Immature natural killer cell (primary cell): ENCODE measurements around the gene DENND11. TPM values are rescaled to one million over a fixed set of nuclear protein-coding genes. Genes with fewer than 3 reads are reported as not detected.

Source experiments
- DNase-seq, 3 donors: peaks; one replicate each; pipeline ENCODE4 v3.0.0; 2022; ENCODE audit warnings: mixed read lengths in 1 of 3
- H3K27ac Mint-ChIP-seq, 6 donors: one replicate each; pipeline ENCODE4 v1.8.0; 2020; ENCODE audit warnings: mixed read lengths in 6 of 6, mild to moderate bottlenecking in 5 of 6, inconsistent platforms in 4 of 6, moderate library complexity in 3 of 6
- H3K27me3 Mint-ChIP-seq, 3 donors: one replicate each; pipeline ENCODE4 v1.8.0; 2020 to 2021; ENCODE audit warnings: low read depth in 3 of 3, mild to moderate bottlenecking in 3 of 3, mixed read lengths in 3 of 3, moderate library complexity in 3 of 3, inconsistent platforms in 1 of 3
- H3K36me3 Mint-ChIP-seq, 3 donors: one replicate each; pipeline ENCODE4 v1.8.0; 2020; ENCODE audit warnings: mixed read lengths in 3 of 3, inconsistent platforms in 2 of 3, mild to moderate bottlenecking in 2 of 3
- H3K4me1 Mint-ChIP-seq, 2 donors: one replicate each; pipeline ENCODE4 v1.8.0; 2020; ENCODE audit warnings: inconsistent platforms in 2 of 2, mild to moderate bottlenecking in 2 of 2, mixed read lengths in 2 of 2, moderate library complexity in 1 of 2
- H3K4me3 Mint-ChIP-seq, 5 donors: one replicate each; pipeline ENCODE4 v1.8.0; 2020; ENCODE audit warnings: mild to moderate bottlenecking in 5 of 5, mixed read lengths in 5 of 5, inconsistent platforms in 3 of 5, moderate library complexity in 3 of 5
- H3K9me3 Mint-ChIP-seq, 6 donors: one replicate each; pipeline ENCODE4 v1.8.0; 2020; ENCODE audit warnings: mild to moderate bottlenecking in 6 of 6, mixed read lengths in 6 of 6, inconsistent platforms in 4 of 6, moderate library complexity in 3 of 6
- polyA plus RNA-seq, 3 donors: library from polyadenylated mRNA; unstranded; fragments of 300-500 nt; fragmentation: Illumina TruSeq; gene quantifications; one replicate each; pipeline ENCODE4 v1.2.3, GENCODE V29; 2021

DENND11 gene
- polyA plus RNA-seq, 3 donors from 2014 or later = 2.2 to 13.0 (median 9.6) TPM

- no peak overlapping the region for H3K4me3 Mint-ChIP-seq
- H3K27ac Mint-ChIP-seq = peak overlapping the region in 1 of 6 donors; percentile 37
- H3K9me3 Mint-ChIP-seq = no peaks in the 10 kb centered on the region
- peaks cover 13 to 22% of the 10 kb centered on the region in 2 donors for H3K4me1 Mint-ChIP-seq
- H3K27me3 Mint-ChIP-seq = peaks cover 0 to 7% (median 0%) of the 10 kb centered on the region in 3 donors
- DNase-seq = no peak
- peaks cover 11 to 23% (median 14%) of the 10 kb centered on the region in 3 donors for H3K36me3 Mint-ChIP-seq
Measured at GRCh38 chr7:141688043-141688442, 13.9 kb downstream of the DENND11 start.

DNA sequence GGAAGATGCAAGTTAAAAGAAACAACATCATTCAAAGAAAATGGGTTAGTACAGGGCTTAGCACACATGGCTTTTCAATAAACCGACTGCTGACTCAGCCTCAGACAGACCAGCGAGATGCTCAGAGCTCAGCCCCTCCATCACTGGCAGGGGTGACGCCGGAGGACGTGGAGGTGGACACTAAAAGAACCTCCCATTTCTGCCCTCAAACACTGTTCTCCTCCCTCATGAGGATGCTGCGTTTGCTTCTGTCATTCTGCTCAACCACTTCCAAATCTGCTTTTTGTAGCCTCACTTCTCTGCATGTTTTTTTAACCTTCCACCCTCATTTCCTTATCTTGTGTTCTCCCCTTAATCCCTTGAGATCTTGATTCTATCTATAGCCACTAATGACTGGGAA lies 15.3 kb downstream of the DENND11 start:
- H3K9me3 Mint-ChIP-seq = no peaks in the 10 kb centered on the region
- no peak for DNase-seq

DNA sequence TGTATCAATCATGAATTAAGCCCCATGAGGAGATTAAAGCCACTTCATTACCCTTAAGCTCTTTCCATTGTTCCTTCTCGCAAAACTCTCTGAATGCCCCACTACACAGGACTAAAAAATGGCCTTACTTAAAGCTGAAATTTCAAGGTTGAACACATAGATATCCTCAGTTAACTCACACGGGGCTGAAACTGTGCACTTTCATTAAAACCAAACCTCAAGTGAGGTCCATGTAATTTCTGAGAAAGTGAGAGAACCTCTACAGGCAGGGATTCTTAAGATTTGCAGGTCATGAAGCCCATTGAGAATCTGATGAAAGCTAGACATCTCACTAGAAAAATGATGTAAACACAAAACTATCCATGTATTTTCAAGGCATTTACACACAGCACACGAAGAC lies 15.9 kb downstream of the DENND11 start:
- Mint-ChIP-seq H3K9me3 (no peaks in the 10 kb centered on the region), H3K27me3 (peaks cover 0 to 5% (median 0%) of the 10 kb centered on the region in 3 donors), H3K4me3 (no peak overlapping the region), H3K27ac (peak overlapping the region in 1 of 6 donors; percentile 50), H3K4me1 (peaks cover 8 to 13% of the 10 kb centered on the region in 2 donors), H3K36me3 (peaks cover 18 to 42% (median 24%) of the 10 kb centered on the region in 3 donors)
- no peak for DNase-seq

More for the DNA sequence above, 15.3 kb downstream of the DENND11 start:
- Mint-ChIP-seq H3K4me1 (peaks cover 8 to 13% of the 10 kb centered on the region in 2 donors), H3K27ac (peak overlapping the region in 2 of 6 donors; percentile 25 to 31), H3K36me3 (peaks cover 18 to 36% (median 24%) of the 10 kb centered on the region in 3 donors), H3K4me3 (no peak overlapping the region), H3K27me3 (peaks cover 0 to 5% (median 0%) of the 10 kb centered on the region in 3 donors)

GRCh38 chr7:141685285-141686023 lies 16.5 kb downstream of the DENND11 start:
- Mint-ChIP-seq H3K27ac (peak overlapping the region in 1 of 6 donors; percentile 62), H3K4me3 (no peak overlapping the region), H3K36me3 (peaks cover 18 to 47% (median 27%) of the 10 kb centered on the region in 3 donors), H3K27me3 (peaks cover 0 to 5% (median 0%) of the 10 kb centered on the region in 3 donors), H3K9me3 (no peaks in the 10 kb centered on the region), H3K4me1 (peaks cover 8 to 13% of the 10 kb centered on the region in 2 donors)
- no peak for DNase-seq

GRCh38 chr7:141679014-141679413 lies 23.0 kb downstream of the DENND11 start:
- H3K27ac Mint-ChIP-seq = peak overlapping the region in 1 of 6 donors; percentile 22
- peaks cover 0 to 4% (median 0%) of the 10 kb centered on the region in 3 donors for H3K27me3 Mint-ChIP-seq
- H3K4me1 Mint-ChIP-seq = peaks cover 0 to 2% of the 10 kb centered on the region in 2 donors
- H3K4me3 Mint-ChIP-seq = no peak overlapping the region
- no peak for DNase-seq
- peaks cover 13 to 45% (median 20%) of the 10 kb centered on the region in 3 donors for H3K36me3 Mint-ChIP-seq
- no peaks in the 10 kb centered on the region for H3K9me3 Mint-ChIP-seq

GRCh38 chr7:141676618-141677017 lies 25.3 kb downstream of the DENND11 start:
- H3K36me3 Mint-ChIP-seq = peaks cover 10 to 37% (median 12%) of the 10 kb centered on the region in 3 donors
- no peaks in the 10 kb centered on the region for H3K9me3 Mint-ChIP-seq
- H3K4me1 Mint-ChIP-seq = peaks cover 0 to 2% of the 10 kb centered on the region in 2 donors
- peaks cover 0 to 4% (median 0%) of the 10 kb centered on the region in 3 donors for H3K27me3 Mint-ChIP-seq
- H3K4me3 Mint-ChIP-seq = no peak overlapping the region
- no peak for DNase-seq
- H3K27ac Mint-ChIP-seq = no peak overlapping the region

DNA sequence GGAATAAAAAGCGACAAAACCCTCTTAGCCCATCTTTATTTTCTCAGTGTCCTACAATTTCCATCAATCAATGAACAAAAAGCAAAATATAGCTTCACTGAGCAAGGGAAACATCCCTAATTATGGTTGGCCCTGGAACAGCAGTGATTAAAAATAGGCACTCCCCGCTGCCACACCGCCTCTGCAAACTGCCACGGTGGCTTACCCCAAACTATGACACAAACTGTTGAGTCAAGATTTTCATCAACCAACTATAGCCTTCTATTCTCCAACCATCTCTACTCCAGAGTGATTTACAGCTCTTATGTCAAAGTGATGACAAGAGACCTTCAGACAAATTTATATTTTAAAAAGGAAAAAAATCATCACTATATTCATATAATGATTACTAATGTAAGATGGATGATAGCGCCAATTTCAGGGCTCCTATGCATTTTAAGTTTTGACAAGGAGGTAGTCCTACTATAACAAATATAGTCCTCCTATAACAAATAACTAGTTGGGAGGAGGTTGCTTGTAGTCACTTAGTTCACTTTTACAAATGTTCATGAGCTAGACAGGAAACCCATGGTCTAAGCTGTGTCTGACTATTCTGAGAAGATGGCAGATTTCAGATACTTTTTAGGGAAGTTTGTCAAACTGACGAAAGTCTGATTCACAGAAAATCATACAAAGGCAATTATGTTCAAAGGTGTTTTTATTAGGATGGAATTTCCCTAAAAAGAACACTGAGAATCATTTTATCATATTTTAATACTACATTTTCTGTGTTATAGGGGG lies 26.3 kb downstream of the DENND11 start:
- peaks cover 0 to 2% of the 10 kb centered on the region in 2 donors for H3K4me1 Mint-ChIP-seq
- DNase-seq = no peak
- no peak overlapping the region for H3K27ac Mint-ChIP-seq
- H3K36me3 Mint-ChIP-seq = peaks cover 7 to 29% (median 12%) of the 10 kb centered on the region in 3 donors
- H3K27me3 Mint-ChIP-seq = peaks cover 0 to 4% (median 0%) of the 10 kb centered on the region in 3 donors
- no peak overlapping the region for H3K4me3 Mint-ChIP-seq
- no peaks in the 10 kb centered on the region for H3K9me3 Mint-ChIP-seq

- Mint-ChIP-seq H3K4me3 (no peak overlapping the region), H3K4me1 (peaks cover 0 to 2% of the 10 kb centered on the region in 2 donors), H3K27me3 (peaks cover 0 to 3% (median 0%) of the 10 kb centered on the region in 3 donors), H3K9me3 (no peaks in the 10 kb centered on the region), H3K36me3 (peaks cover 0 to 24% (median 15%) of the 10 kb centered on the region in 3 donors), H3K27ac (peak overlapping the region in 1 of 6 donors; percentile 12)
- no peak for DNase-seq
Measured at GRCh38 chr7:141674702-141675101, 27.3 kb downstream of the DENND11 start.

GRCh38 chr7:141674171-141674671 lies 27.7 kb downstream of the DENND11 start:
- H3K9me3 Mint-ChIP-seq = no peaks in the 10 kb centered on the region
- peaks cover 0 to 24% (median 15%) of the 10 kb centered on the region in 3 donors for H3K36me3 Mint-ChIP-seq
- DNase-seq = no peak
- H3K27me3 Mint-ChIP-seq = peaks cover 0 to 3% (median 0%) of the 10 kb centered on the region in 3 donors
- H3K4me3 Mint-ChIP-seq = no peak overlapping the region
- H3K4me1 Mint-ChIP-seq = peaks cover 0 to 2% of the 10 kb centered on the region in 2 donors
- peak overlapping the region in 1 of 6 donors; percentile 12 for H3K27ac Mint-ChIP-seq

GRCh38 chr7:141673346-141673745 lies 28.6 kb downstream of the DENND11 start:
- no peak for DNase-seq
- Mint-ChIP-seq H3K4me1 (peaks cover 0 to 2% of the 10 kb centered on the region in 2 donors), H3K27me3 (peaks cover 0 to 3% (median 0%) of the 10 kb centered on the region in 3 donors), H3K4me3 (no peak overlapping the region), H3K9me3 (no peaks in the 10 kb centered on the region), H3K36me3 (peaks cover 0 to 17% (median 15%) of the 10 kb centered on the region in 3 donors), H3K27ac (no peak overlapping the region)

- Mint-ChIP-seq H3K9me3 (no peaks in the 10 kb centered on the region), H3K4me3 (no peak overlapping the region), H3K27me3 (peaks cover 0 to 4% (median 0%) of the 10 kb centered on the region in 3 donors), H3K36me3 (peaks cover 0 to 16% (median 11%) of the 10 kb centered on the region in 3 donors), H3K4me1 (peaks cover 0 to 2% of the 10 kb centered on the region in 2 donors), H3K27ac (no peak overlapping the region)
- DNase-seq = no peak
Measured at GRCh38 chr7:141671705-141672496, 30.1 kb downstream of the DENND11 start.

GRCh38 chr7:141668853-141669252 lies 33.1 kb downstream of the DENND11 start:
- no peak overlapping the region for H3K4me3 Mint-ChIP-seq
- no peaks in the 10 kb centered on the region for H3K9me3 Mint-ChIP-seq
- DNase-seq = no peak
- H3K27me3 Mint-ChIP-seq = peaks cover 0 to 6% (median 4%) of the 10 kb centered on the region in 3 donors
- H3K36me3 Mint-ChIP-seq = peaks cover 6 to 24% (median 13%) of the 10 kb centered on the region in 3 donors
- peak overlapping the region in 3 of 6 donors; percentile 5 to 53 (median 45) for H3K27ac Mint-ChIP-seq
- peaks cover 5 to 7% of the 10 kb centered on the region in 2 donors for H3K4me1 Mint-ChIP-seq

DNA sequence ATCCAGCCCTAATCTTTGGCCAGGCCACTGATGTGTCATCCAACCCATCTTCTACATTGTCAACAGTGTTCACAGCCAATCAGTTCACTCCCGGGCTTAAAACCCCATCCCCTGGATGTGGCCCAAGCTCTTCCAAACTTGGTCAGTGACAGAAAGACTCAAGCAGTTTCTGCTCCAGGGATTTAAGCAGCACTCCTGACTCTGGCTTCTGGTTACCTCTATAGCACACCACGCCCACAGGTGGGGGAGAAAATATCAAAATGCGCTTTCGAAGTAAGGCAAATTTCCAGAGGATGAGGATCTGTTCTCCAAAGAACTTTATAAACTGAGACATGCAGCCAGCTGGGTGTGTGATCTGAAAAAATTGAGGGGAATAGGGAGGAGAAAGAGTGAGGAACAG lies 35.9 kb downstream of the DENND11 start:
- Mint-ChIP-seq H3K36me3 (peaks cover 6 to 14% (median 7%) of the 10 kb centered on the region in 3 donors), H3K4me3 (no peak overlapping the region), H3K4me1 (peaks cover 5 to 16% of the 10 kb centered on the region in 2 donors), H3K27ac (peak overlapping the region in 4 of 6 donors; percentile 3 to 88 (median 64)), H3K27me3 (peaks cover 0 to 6% (median 4%) of the 10 kb centered on the region in 3 donors), H3K9me3 (no peaks in the 10 kb centered on the region)
- DNase-seq = no peak
